ENCODE data around the gene CHSY3.

GRCh38 chr5:129963359-129963758 lies 59.1 kb downstream of the CHSY3 start:
- TF ChIP-seq CTCF (conservative IDR thresholded peaks at IDR 0.05 in 1 of 2, IDR thresholded peaks at IDR 0.05 in 1 of 2; ENCODE audit: low read depth in 1 of 2, low read length in 2 of 2) (no peak), EZH2 (IDR thresholded peaks at IDR 0.05; ENCODE audit: low read length, missing control alignments) (no peak)

Measured in fibroblast of lung (primary cell).